ENCODE measurements around the gene TTC16. TPM values are rescaled to one million over a fixed set of nuclear protein-coding genes. Genes with fewer than 3 reads are reported as not detected.

Gene TTC16
- total RNA-seq, 1 donor from 2014 or later: not detected

GRCh38 chr9:127751269-127752054, 35.6 kb downstream of the TTC16 start:
- Mint-ChIP-seq H3K9me3 (ENCODE audit: unreplicated experiment) (no peaks in the 10 kb centered on the region), H3K4me3 (ENCODE audit: unreplicated experiment) (no peak overlapping the region), H3K27me3 (ENCODE audit: unreplicated experiment) (no peaks in the 10 kb centered on the region), H3K36me3 (ENCODE audit: unreplicated experiment) (peaks cover 21% of the 10 kb centered on the region), H3K4me1 (ENCODE audit: unreplicated experiment) (no peaks in the 10 kb centered on the region), H3K27ac (ENCODE audit: unreplicated experiment) (no peak overlapping the region)
- DNase-seq (ENCODE audit: extremely low spot score, unreplicated experiment): no peak
- TF ChIP-seq CTCF (IDR thresholded peaks at IDR 0.05): no peak

GRCh38 chr9:127753148-127753547, 37.3 kb downstream of the TTC16 start:
- Mint-ChIP-seq H3K9me3 (ENCODE audit: unreplicated experiment) (no peaks in the 10 kb centered on the region), H3K4me1 (ENCODE audit: unreplicated experiment) (peaks cover 1% of the 10 kb centered on the region), H3K27me3 (ENCODE audit: unreplicated experiment) (no peaks in the 10 kb centered on the region), H3K36me3 (ENCODE audit: unreplicated experiment) (peaks cover 16% of the 10 kb centered on the region), H3K4me3 (ENCODE audit: unreplicated experiment) (no peak overlapping the region), H3K27ac (ENCODE audit: unreplicated experiment) (no peak overlapping the region)
- DNase-seq (ENCODE audit: extremely low spot score, unreplicated experiment): no peak
- no peak for TF ChIP-seq CTCF (IDR thresholded peaks at IDR 0.05)

GRCh38 chr9:127753622-127754021, 37.7 kb downstream of the TTC16 start:
- Mint-ChIP-seq H3K9me3 (ENCODE audit: unreplicated experiment) (no peaks in the 10 kb centered on the region), H3K4me3 (ENCODE audit: unreplicated experiment) (no peak overlapping the region), H3K4me1 (ENCODE audit: unreplicated experiment) (peaks cover 6% of the 10 kb centered on the region), H3K27ac (ENCODE audit: unreplicated experiment) (no peak overlapping the region), H3K36me3 (ENCODE audit: unreplicated experiment) (peaks cover 18% of the 10 kb centered on the region), H3K27me3 (ENCODE audit: unreplicated experiment) (no peaks in the 10 kb centered on the region)
- TF ChIP-seq CTCF (IDR thresholded peaks at IDR 0.05): no peak
- DNase-seq (ENCODE audit: extremely low spot score, unreplicated experiment): no peak

GRCh38 chr9:127754099-127755060, 38.5 kb downstream of the TTC16 start:
- no peak for TF ChIP-seq CTCF (IDR thresholded peaks at IDR 0.05)
- no peak overlapping the region for H3K27ac Mint-ChIP-seq (ENCODE audit: unreplicated experiment)
- H3K4me3 Mint-ChIP-seq (ENCODE audit: unreplicated experiment): no peak overlapping the region
- DNase-seq (ENCODE audit: extremely low spot score, unreplicated experiment): no peak
- peaks cover 18% of the 10 kb centered on the region for H3K36me3 Mint-ChIP-seq (ENCODE audit: unreplicated experiment)
- peaks cover 9% of the 10 kb centered on the region for H3K4me1 Mint-ChIP-seq (ENCODE audit: unreplicated experiment)
- no peaks in the 10 kb centered on the region for H3K27me3 Mint-ChIP-seq (ENCODE audit: unreplicated experiment)
- no peaks in the 10 kb centered on the region for H3K9me3 Mint-ChIP-seq (ENCODE audit: unreplicated experiment)

Data from osteocyte (in vitro differentiated cells).